Right forelimb (tissue), 1 donor: ENCODE results near the gene TEDC1.

Source experiments
- DNase-seq: peaks from one replicate; pipeline ENCODE4 v3.0.0-alpha.2; 2018

The TEDC1 gene

GRCh38 chr14:105474483-105475268 lies 16.4 kb upstream of the TEDC1 start, which contains the start of gene CRIP2:
CRIP2 (plus strand) TSS chr14:105474821; CDS start chr14:105474863, 42 bp downstream.
- peak; percentile 57 for DNase-seq

GRCh38 chr14:105475269-105476096 lies 15.6 kb upstream of the TEDC1 start:
- DNase-seq: peak; percentile 77

GRCh38 chr14:105476097-105476830 lies 14.8 kb upstream of the TEDC1 start:
- DNase-seq: peak; percentile 78

GRCh38 chr14:105476831-105477659 lies 14.0 kb upstream of the TEDC1 start:
- DNase-seq: no peak

GRCh38 chr14:105477660-105478397 lies 13.2 kb upstream of the TEDC1 start:
- peak; percentile 65 for DNase-seq

- no peak for DNase-seq
Measured at GRCh38 chr14:105478398-105479251, 12.4 kb upstream of the TEDC1 start.

GRCh38 chr14:105479431-105480158 lies 11.5 kb upstream of the TEDC1 start:
- no peak for DNase-seq

GRCh38 chr14:105480199-105480746 lies 10.8 kb upstream of the TEDC1 start:
- no peak for DNase-seq

GRCh38 chr14:105480807-105481801 lies 9.9 kb upstream of the TEDC1 start:
- peak; percentile 98 for DNase-seq

GRCh38 chr14:105481886-105482457 lies 9.1 kb upstream of the TEDC1 start:
- peak; percentile 95 for DNase-seq

GRCh38 chr14:105482486-105483110 lies 8.4 kb upstream of the TEDC1 start:
- no peak for DNase-seq

- DNase-seq: no peak
Measured at GRCh38 chr14:105483300-105484068, 7.6 kb upstream of the TEDC1 start.

- DNase-seq: peak; percentile 71
Measured at GRCh38 chr14:105484069-105484996, 6.7 kb upstream of the TEDC1 start.

GRCh38 chr14:105484997-105485393 lies 6.1 kb upstream of the TEDC1 start:
- DNase-seq: no peak

- no peak for DNase-seq
Measured at GRCh38 chr14:105485739-105486162, 5.3 kb upstream of the TEDC1 start.
